Measurements from ENCODE around the gene GPR62.
A peak's percentile ranks its signal among the peaks of the same experiment; 100 is the strongest.

Gene GPR62

GRCh38 chr3:51934991-51935885 lies 19.9 kb upstream of the GPR62 start:
- no peak overlapping the region for H3K4me3 ChIP-seq (replicated peaks in 1 of 2; ENCODE audit: low read depth in 2 of 2, low read length in 2 of 2)
- no peak for DNase-seq (ENCODE audit: low read depth in 2 of 2)
- TF ChIP-seq CTCF (IDR thresholded peaks at IDR 0.05; ENCODE audit: low read depth, low read length): no peak

- no peak for TF ChIP-seq CTCF (IDR thresholded peaks at IDR 0.05; ENCODE audit: low read depth, low read length)
- H3K4me3 ChIP-seq (replicated peaks in 1 of 2; ENCODE audit: low read depth in 2 of 2, low read length in 2 of 2): no peak overlapping the region
- no peak for DNase-seq (ENCODE audit: low read depth in 2 of 2)
These were observed 19.1 kb upstream of the GPR62 start for GRCh38 chr3:51935886-51936755.

- H3K4me3 ChIP-seq (replicated peaks in 1 of 2; ENCODE audit: low read depth in 2 of 2, low read length in 2 of 2): no peak overlapping the region
- TF ChIP-seq CTCF (IDR thresholded peaks at IDR 0.05; ENCODE audit: low read depth, low read length): no peak
- DNase-seq (ENCODE audit: low read depth in 2 of 2): peak in 1 of 2 donors; percentile 11
These were observed 18.2 kb upstream of the GPR62 start for GRCh38 chr3:51937014-51937413.

- no peak for TF ChIP-seq CTCF (IDR thresholded peaks at IDR 0.05; ENCODE audit: low read depth, low read length)
- DNase-seq (ENCODE audit: low read depth in 2 of 2): no peak
- no peak overlapping the region for H3K4me3 ChIP-seq (replicated peaks in 1 of 2; ENCODE audit: low read depth in 2 of 2, low read length in 2 of 2)
These were observed 17.4 kb upstream of the GPR62 start for GRCh38 chr3:51937611-51938450.

GRCh38 chr3:51938780-51939425 lies 16.3 kb upstream of the GPR62 start:
- no peak overlapping the region for H3K4me3 ChIP-seq (replicated peaks in 1 of 2; ENCODE audit: low read depth in 2 of 2, low read length in 2 of 2)
- no peak for TF ChIP-seq CTCF (IDR thresholded peaks at IDR 0.05; ENCODE audit: low read depth, low read length)
- DNase-seq (ENCODE audit: low read depth in 2 of 2): no peak

All from cardiac fibroblast (primary cell).